Tibial artery (tissue), 4 donors: Measurements from ENCODE around the gene NRXN3.

Experiments used
- DNase-seq, 2 donors: peaks; one replicate each; pipeline ENCODE4 v3.0.0-alpha.2; 2019
- H3K27ac ChIP-seq, 2 donors: fragments of 200-600 bp; sonication (generic) in 1 of 2; 1 replicate in 1 of 2; 2 replicates in 1 of 2; pipeline ENCODE4 v1.5.1; 2018 to 2019; ENCODE audit warnings: mild to moderate bottlenecking in 1 of 2
- H3K27me3 ChIP-seq, 2 donors: fragments of 200-600 bp; sonication (generic) in 1 of 2; one replicate each; pipeline versions ENCODE4 v1.5.1 to v1.6.0; 2016 to 2019
- H3K36me3 ChIP-seq, 3 donors: fragments of 200-600 bp; sonication (generic) in 2 of 3; one replicate each; pipeline ENCODE4 v1.5.1; 2016 to 2019; ENCODE audit warnings: mild to moderate bottlenecking in 2 of 3
- H3K4me1 ChIP-seq, 4 donors: fragments of 200-600 bp; sonication (generic) in 2 of 4; 1 replicate in 3 of 4; 2 replicates in 1 of 4; pipeline ENCODE4 v1.5.1; 2016 to 2019
- H3K4me3 ChIP-seq, 2 donors: fragments of 200-600 bp; sonication (generic) in 1 of 2; 1 replicate in 1 of 2; 2 replicates in 1 of 2; pipeline ENCODE4 v1.5.1; 2018 to 2019; ENCODE audit warnings: mild to moderate bottlenecking in 2 of 2
- H3K9me3 ChIP-seq, 3 donors: fragments of 200-600 bp; sonication (generic) in 1 of 3; one replicate each; pipeline ENCODE4 v1.5.1; 2016 to 2019
- CTCF ChIP-seq, 2 experiments: fragments of 200-600 bp in 1 of 2; fragments of 450-650 bp in 1 of 2; IDR thresholded peaks; one replicate each; pipeline ENCODE4 v1.5.1; 2017 to 2019; ENCODE audit warnings: antibody characterized with exemption in 2 of 2, mild to moderate bottlenecking in 1 of 2, moderate library complexity in 1 of 2
- intact Hi-C: fragments of 100-400 bp; cut with DNase I; formaldehyde crosslinking; loops from one replicate; pipeline ENCODE4 v1.15.0; 2023; ENCODE audit warnings: low total_unique reads

The NRXN3 gene

DNA sequence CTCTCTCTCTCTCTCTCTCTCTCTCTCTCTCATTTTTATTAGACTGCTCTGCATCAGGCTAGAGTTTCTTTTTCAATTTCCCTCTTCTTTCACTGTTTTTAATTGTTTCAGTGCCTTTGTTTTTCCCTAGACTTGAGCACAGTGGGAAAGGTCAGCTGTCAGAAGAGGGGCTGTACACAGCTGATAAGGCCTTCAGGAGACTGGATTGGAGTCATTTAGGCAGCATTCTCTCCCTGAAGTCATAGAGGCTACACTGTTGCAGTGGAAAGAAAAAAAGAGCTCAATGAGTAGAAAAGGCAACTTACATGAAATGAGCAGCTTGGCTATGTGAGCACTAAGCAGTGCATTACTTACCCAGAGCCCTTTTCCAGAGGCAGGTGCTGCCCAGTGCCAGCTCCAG lies 456.9 kb downstream of the NRXN3 start:
- H3K9me3 ChIP-seq, result no peaks in the 10 kb centered on the region
- no peak for TF ChIP-seq CTCF (IDR thresholded peaks at IDR 0.05)
- no peak overlapping the region for H3K4me3 ChIP-seq
- no peak for DNase-seq
- no peaks in the 10 kb centered on the region for H3K36me3 ChIP-seq
- no peak overlapping the region for H3K27ac ChIP-seq
- H3K27me3 ChIP-seq, result peaks cover 0 to 2% of the 10 kb centered on the region in 2 donors
- intact Hi-C loops, result no loop called here
- H3K4me1 ChIP-seq, result no peaks in the 10 kb centered on the region

DNA sequence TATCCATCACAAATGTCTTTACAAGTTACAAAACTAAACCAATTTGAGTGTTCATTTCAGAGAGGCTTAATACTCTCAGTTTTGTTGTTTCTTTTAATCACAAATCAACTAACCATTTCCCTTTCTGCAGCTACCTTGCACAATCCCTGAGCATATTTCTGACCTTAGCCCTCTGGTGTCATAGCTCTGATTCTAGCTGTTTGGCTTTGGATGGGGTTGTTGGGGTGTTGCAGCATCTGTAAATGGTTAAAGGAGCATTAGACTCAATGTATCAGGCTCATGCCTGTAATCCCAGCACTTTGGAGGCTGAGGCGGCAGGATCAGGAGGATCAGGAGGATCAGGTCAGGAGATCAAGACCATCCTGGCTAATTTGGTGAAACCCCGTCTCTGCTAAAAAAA lies 461.4 kb downstream of the NRXN3 start:
- Histone ChIP-seq H3K36me3 (no peaks in the 10 kb centered on the region), H3K27ac (no peak overlapping the region), H3K4me1 (no peaks in the 10 kb centered on the region), H3K4me3 (no peak overlapping the region), H3K27me3 (no peaks in the 10 kb centered on the region), H3K9me3 (no peaks in the 10 kb centered on the region)
- intact Hi-C loops, result no loop called here
- DNase-seq, result no peak
- no peak for TF ChIP-seq CTCF (IDR thresholded peaks at IDR 0.05)

DNA sequence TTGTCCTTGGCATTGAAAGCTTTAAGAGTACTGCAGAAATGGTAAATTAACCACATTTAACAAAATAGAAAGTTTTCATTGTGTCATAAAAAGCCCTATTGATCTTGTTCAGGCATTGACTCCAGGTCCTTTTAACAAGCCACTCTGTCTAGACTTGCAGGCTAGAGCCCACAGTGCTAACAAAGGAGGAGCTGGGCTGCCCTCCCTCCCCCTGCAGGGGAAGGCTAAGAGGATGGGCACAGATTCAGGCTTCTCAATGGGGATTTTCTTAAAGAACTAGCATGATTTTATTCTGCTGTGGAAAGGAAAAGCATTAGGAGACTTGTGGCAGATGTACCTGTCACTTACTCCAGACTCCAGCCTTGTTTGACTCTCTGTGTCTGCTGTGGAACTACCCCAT lies 463.6 kb downstream of the NRXN3 start:
- H3K27me3 ChIP-seq, result no peaks in the 10 kb centered on the region
- no peak for DNase-seq
- H3K9me3 ChIP-seq, result peaks cover 0 to 3% (median 0%) of the 10 kb centered on the region in 3 donors
- H3K36me3 ChIP-seq, result no peaks in the 10 kb centered on the region
- H3K4me1 ChIP-seq, result no peaks in the 10 kb centered on the region
- no peak overlapping the region for H3K27ac ChIP-seq
- intact Hi-C loops, result no loop called here
- H3K4me3 ChIP-seq, result no peak overlapping the region
- TF ChIP-seq CTCF (IDR thresholded peaks at IDR 0.05), result no peak

GRCh38 chr14:78637489-78637888 lies 467.3 kb downstream of the NRXN3 start:
- H3K27me3 ChIP-seq, result no peaks in the 10 kb centered on the region
- H3K4me1 ChIP-seq, result no peaks in the 10 kb centered on the region
- no peak for TF ChIP-seq CTCF (IDR thresholded peaks at IDR 0.05)
- intact Hi-C loops, result no loop called here
- no peak overlapping the region for H3K4me3 ChIP-seq
- no peaks in the 10 kb centered on the region for H3K36me3 ChIP-seq
- no peak for DNase-seq
- H3K27ac ChIP-seq, result no peak overlapping the region
- H3K9me3 ChIP-seq, result peaks cover 0 to 3% (median 0%) of the 10 kb centered on the region in 3 donors

DNA sequence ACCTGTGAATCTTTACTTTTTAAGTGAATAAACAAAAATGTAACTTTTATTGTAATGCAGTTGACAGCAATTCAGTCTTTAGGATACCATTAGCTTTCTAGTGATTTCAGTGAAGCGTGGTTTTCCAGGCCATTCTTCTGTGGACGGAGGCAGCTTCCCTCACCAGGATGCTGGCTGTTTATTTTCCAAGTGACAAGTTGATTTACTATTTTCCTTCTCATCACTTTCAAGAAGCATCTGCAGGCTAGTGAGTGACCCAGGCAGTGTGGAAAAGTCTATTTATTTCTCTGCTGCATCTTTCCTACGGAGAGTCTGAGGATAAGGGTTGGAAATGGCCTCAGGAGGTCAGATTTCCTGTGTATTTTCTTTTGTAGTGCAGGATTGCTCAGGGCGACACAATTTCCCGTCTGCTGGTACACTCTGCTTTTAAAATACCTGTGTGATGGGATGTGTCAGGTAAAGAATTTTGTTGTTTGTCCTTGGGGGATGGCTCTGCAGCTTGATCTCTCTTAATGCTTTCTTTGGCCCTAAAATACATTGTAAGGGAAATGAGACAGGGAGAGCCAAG lies 467.8 kb downstream of the NRXN3 start:
- no peaks in the 10 kb centered on the region for H3K27me3 ChIP-seq
- no peak for TF ChIP-seq CTCF (IDR thresholded peaks at IDR 0.05)
- intact Hi-C loops, result no loop called here
- DNase-seq, result no peak
- peaks cover 0 to 3% (median 0%) of the 10 kb centered on the region in 3 donors for H3K9me3 ChIP-seq
- H3K4me1 ChIP-seq, result no peaks in the 10 kb centered on the region
- H3K36me3 ChIP-seq, result no peaks in the 10 kb centered on the region
- no peak overlapping the region for H3K27ac ChIP-seq
- no peak overlapping the region for H3K4me3 ChIP-seq

DNA sequence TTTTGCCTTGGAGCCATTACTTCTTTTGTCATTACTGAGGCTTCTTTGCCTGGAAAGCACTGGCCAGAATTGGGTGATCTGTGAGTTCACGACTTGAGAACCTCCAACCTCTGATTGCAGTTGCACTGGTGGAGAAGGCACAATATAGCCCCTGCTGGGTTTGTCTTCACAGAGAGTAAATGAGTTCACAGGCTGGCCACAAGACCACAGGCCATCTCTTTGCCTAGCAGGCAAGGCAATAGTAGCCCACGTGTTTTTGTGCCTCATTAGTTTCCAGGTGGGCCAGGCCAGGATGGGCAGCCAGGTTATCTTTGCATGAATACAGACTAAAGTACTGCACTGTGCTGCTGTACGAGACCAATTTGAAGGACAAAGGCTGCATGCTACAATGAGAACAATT lies 468.8 kb downstream of the NRXN3 start:
- intact Hi-C loops, result no loop called here

More for the DNA sequence above, 468.8 kb downstream of the NRXN3 start:
- H3K4me3 ChIP-seq, result no peak overlapping the region
- H3K9me3 ChIP-seq, result peaks cover 0 to 3% (median 0%) of the 10 kb centered on the region in 3 donors
- H3K27me3 ChIP-seq, result no peaks in the 10 kb centered on the region
- H3K27ac ChIP-seq, result no peak overlapping the region
- no peaks in the 10 kb centered on the region for H3K4me1 ChIP-seq
- TF ChIP-seq CTCF (IDR thresholded peaks at IDR 0.05), result no peak
- DNase-seq, result no peak
- no peaks in the 10 kb centered on the region for H3K36me3 ChIP-seq
